Trophoblast cell (in vitro differentiated cells and primary cell): Measurements from ENCODE around the gene SFXN3.

Experiments
- DNase-seq, 2 donors: peaks; one replicate each; pipeline ENCODE4 v3.0.0-alpha.2; 2016
- H2AFZ ChIP-seq: 2 replicates; pipeline ENCODE4 v1.6.1; 2013; ENCODE audit warnings: low read length, moderate library complexity, mild to moderate bottlenecking; ENCODE audit not compliant: insufficient read depth, poor library complexity
- H2AK5ac ChIP-seq: 2 replicates; pipeline ENCODE4 v1.6.1; 2013; ENCODE audit warnings: mild to moderate bottlenecking, low read length
- H2BK120ac ChIP-seq: 2 replicates; pipeline ENCODE4 v1.6.1; 2013; ENCODE audit warnings: low read length, mild to moderate bottlenecking, moderate library complexity; ENCODE audit not compliant: insufficient read depth, poor library complexity
- H2BK12ac ChIP-seq: 2 replicates; pipeline ENCODE4 v1.6.1; 2013; ENCODE audit warnings: mild to moderate bottlenecking, low read length, moderate library complexity
- H2BK5ac ChIP-seq: 2 replicates; pipeline ENCODE4 v1.6.1; 2013; ENCODE audit warnings: low read length, low read depth, moderate library complexity, mild to moderate bottlenecking; ENCODE audit not compliant: poor library complexity
- H3K14ac ChIP-seq: 2 replicates; pipeline ENCODE4 v1.6.1; 2013; ENCODE audit warnings: mild to moderate bottlenecking, low read length
- H3K18ac ChIP-seq: 2 replicates; pipeline ENCODE4 v1.6.1; 2013; ENCODE audit warnings: mild to moderate bottlenecking, low read length
- H3K23ac ChIP-seq: 2 replicates; pipeline ENCODE4 v1.6.1; 2013; ENCODE audit warnings: low read length
- H3K27ac ChIP-seq: 2 replicates; pipeline ENCODE4 v1.5.1; 2013; ENCODE audit warnings: low read depth, mild to moderate bottlenecking, inconsistent platforms, low read length, moderate library complexity
- H3K27me3 ChIP-seq: 2 replicates; pipeline ENCODE4 v1.6.1; 2013; ENCODE audit warnings: inconsistent platforms, mild to moderate bottlenecking, low read length, moderate library complexity; ENCODE audit not compliant: insufficient read depth
- H3K36me3 ChIP-seq, 2 experiments: 1 replicate in 1 of 2; 2 replicates in 1 of 2; pipeline ENCODE4 v1.6.1; 2013; ENCODE audit warnings: low read length in 2 of 2, mild to moderate bottlenecking in 2 of 2, moderate library complexity in 1 of 2; ENCODE audit not compliant: insufficient read depth in 2 of 2, control insufficient read depth in 1 of 2
- H3K4ac ChIP-seq: 2 replicates; pipeline ENCODE4 v1.6.1; 2013; ENCODE audit warnings: low read depth, mild to moderate bottlenecking, low read length, moderate library complexity
- H3K4me1 ChIP-seq, 2 experiments: 1 replicate in 1 of 2; 2 replicates in 1 of 2; pipeline ENCODE4 v1.6.1; 2013; ENCODE audit warnings: low read length in 2 of 2, mild to moderate bottlenecking in 2 of 2, moderate library complexity in 1 of 2; ENCODE audit not compliant: insufficient read depth in 2 of 2, control insufficient read depth in 1 of 2
- H3K4me2 ChIP-seq: 2 replicates; pipeline ENCODE4 v1.6.1; 2013; ENCODE audit warnings: inconsistent platforms, mild to moderate bottlenecking, low read length, moderate library complexity
- H3K4me3 ChIP-seq: 2 replicates; pipeline ENCODE4 v1.5.1; 2013; ENCODE audit warnings: mild to moderate bottlenecking, low read depth, low read length, inconsistent platforms
- H3K79me1 ChIP-seq: one replicate; pipeline ENCODE4 v1.6.1; 2013; ENCODE audit warnings: low read length
- H3K79me2 ChIP-seq: 2 replicates; pipeline ENCODE4 v1.6.1; 2013; ENCODE audit warnings: low read length, mild to moderate bottlenecking; ENCODE audit not compliant: control insufficient read depth, insufficient read depth, poor library complexity
- H3K9ac ChIP-seq: 2 replicates; pipeline ENCODE4 v1.6.1; 2013; ENCODE audit warnings: mild to moderate bottlenecking, low read length
- H3K9me3 ChIP-seq: 2 replicates; pipeline ENCODE4 v1.6.1; 2013; ENCODE audit warnings: low read depth, mild to moderate bottlenecking, control low read depth, inconsistent platforms, low read length; ENCODE audit not compliant: insufficient read depth
- H4K12ac ChIP-seq: 2 replicates; pipeline ENCODE4 v1.6.1; 2013; ENCODE audit warnings: low read depth, mild to moderate bottlenecking, low read length, moderate library complexity
- H4K8ac ChIP-seq: 2 replicates; pipeline ENCODE4 v1.6.1; 2013; ENCODE audit warnings: low read depth, mild to moderate bottlenecking, low read length, moderate library complexity
- H4K91ac ChIP-seq: one replicate; pipeline ENCODE4 v1.6.1; 2013; ENCODE audit warnings: low read depth, mild to moderate bottlenecking, low read length, moderate library complexity
- WGBS: extraction: QIAGEN DNeasy Blood & Tissue Kit; methylation state at CpG from one replicate; pipeline ENCODE4 v1.1.7; 2013; ENCODE audit warnings: missing lambda C conversion rate; ENCODE audit not compliant: insufficient read length, insufficient coverage; ENCODE audit errors: extremely low coverage; 5-methylcytosine and 5-hydroxymethylcytosine counted together

Gene SFXN3

GRCh38 chr10:101076630-101077029 lies 45.6 kb downstream of the SFXN3 start:
- Histone ChIP-seq H3K9me3 (peaks cover 4% of the 10 kb centered on the region), H3K79me2 (no peaks in the 10 kb centered on the region), H2BK12ac (no peak overlapping the region), H3K23ac (no peak overlapping the region), H3K4ac (no peak overlapping the region), H4K91ac (no peak overlapping the region), H3K9ac (no peak overlapping the region), H3K36me3 (no peaks in the 10 kb centered on the region), H3K4me3 (no peak overlapping the region), H3K4me2 (no peak overlapping the region), H4K8ac (no peak overlapping the region), H3K4me1 (no peaks in the 10 kb centered on the region), H2AK5ac (no peak overlapping the region), H2BK120ac (no peak overlapping the region), H3K27ac (no peak overlapping the region), H2BK5ac (no peak overlapping the region), H4K12ac (no peak overlapping the region), H3K18ac (no peak overlapping the region), H3K14ac (no peak overlapping the region), H3K27me3 (peaks cover 8% of the 10 kb centered on the region), H3K79me1 (no peaks in the 10 kb centered on the region), H2AFZ (no peak overlapping the region)
- DNase-seq: no peak
- WGBS: no CpG with 5 or more reads among the region's 5 CpGs

DNA sequence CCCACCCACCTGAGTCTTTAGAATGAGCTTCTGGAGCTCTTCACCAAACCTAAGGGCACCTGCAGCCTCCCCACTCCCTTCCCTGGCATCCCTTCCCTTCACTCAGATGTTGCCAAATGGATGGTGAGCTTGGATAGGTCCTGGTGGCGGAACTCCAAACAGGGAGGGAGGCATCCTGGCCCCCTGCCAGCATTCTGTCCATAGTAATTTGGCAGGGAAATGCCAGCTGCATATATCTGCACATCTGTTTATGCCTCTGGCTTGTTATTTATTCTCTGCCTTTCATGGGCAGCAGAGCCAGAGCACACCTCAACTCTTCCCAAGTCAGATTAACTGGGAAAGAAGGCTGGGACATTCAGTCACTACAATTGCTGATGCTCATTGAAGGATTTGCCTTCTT lies 48.8 kb downstream of the SFXN3 start:
- H3K23ac ChIP-seq: no peak overlapping the region
- H3K4me2 ChIP-seq: no peak overlapping the region
- H3K18ac ChIP-seq: no peak overlapping the region
- H2BK12ac ChIP-seq: no peak overlapping the region
- H2AFZ ChIP-seq: no peak overlapping the region
- no peaks in the 10 kb centered on the region for H3K36me3 ChIP-seq
- WGBS: no CpG with 5 or more reads among the region's 1 CpG
- no peaks in the 10 kb centered on the region for H3K9me3 ChIP-seq
- no peak overlapping the region for H4K91ac ChIP-seq
- H3K9ac ChIP-seq: no peak overlapping the region
- H2BK120ac ChIP-seq: no peak overlapping the region
- H3K79me1 ChIP-seq: no peaks in the 10 kb centered on the region
- H4K12ac ChIP-seq: no peak overlapping the region
- no peaks in the 10 kb centered on the region for H3K4me1 ChIP-seq
- no peaks in the 10 kb centered on the region for H3K27me3 ChIP-seq
- no peak for DNase-seq
- H2BK5ac ChIP-seq: no peak overlapping the region
- H3K4me3 ChIP-seq: no peak overlapping the region
- no peak overlapping the region for H3K4ac ChIP-seq
- H3K27ac ChIP-seq: no peak overlapping the region
- no peak overlapping the region for H4K8ac ChIP-seq
- H3K79me2 ChIP-seq: no peaks in the 10 kb centered on the region
- H3K14ac ChIP-seq: no peak overlapping the region
- H2AK5ac ChIP-seq: no peak overlapping the region

GRCh38 chr10:101080933-101081931 lies 50.2 kb downstream of the SFXN3 start:
- no peak overlapping the region for H3K18ac ChIP-seq
- H3K14ac ChIP-seq: no peak overlapping the region
- no peak for DNase-seq
- WGBS: 100% methylated on average over 1 of the region's 5 CpGs
- no peak overlapping the region for H3K27ac ChIP-seq
- no peak overlapping the region for H3K9ac ChIP-seq
- no peaks in the 10 kb centered on the region for H3K79me1 ChIP-seq
- H3K4me1 ChIP-seq: no peaks in the 10 kb centered on the region
- H2BK5ac ChIP-seq: no peak overlapping the region
- no peak overlapping the region for H2AK5ac ChIP-seq
- no peak overlapping the region for H3K23ac ChIP-seq
- peaks cover 3% of the 10 kb centered on the region for H3K9me3 ChIP-seq
- H3K4ac ChIP-seq: no peak overlapping the region
- H4K12ac ChIP-seq: no peak overlapping the region
- H3K79me2 ChIP-seq: no peaks in the 10 kb centered on the region
- H2BK120ac ChIP-seq: no peak overlapping the region
- no peak overlapping the region for H2BK12ac ChIP-seq
- no peak overlapping the region for H4K8ac ChIP-seq
- H3K4me3 ChIP-seq: no peak overlapping the region
- H2AFZ ChIP-seq: no peak overlapping the region
- no peak overlapping the region for H4K91ac ChIP-seq
- H3K36me3 ChIP-seq: no peaks in the 10 kb centered on the region
- no peaks in the 10 kb centered on the region for H3K27me3 ChIP-seq
- no peak overlapping the region for H3K4me2 ChIP-seq

DNA sequence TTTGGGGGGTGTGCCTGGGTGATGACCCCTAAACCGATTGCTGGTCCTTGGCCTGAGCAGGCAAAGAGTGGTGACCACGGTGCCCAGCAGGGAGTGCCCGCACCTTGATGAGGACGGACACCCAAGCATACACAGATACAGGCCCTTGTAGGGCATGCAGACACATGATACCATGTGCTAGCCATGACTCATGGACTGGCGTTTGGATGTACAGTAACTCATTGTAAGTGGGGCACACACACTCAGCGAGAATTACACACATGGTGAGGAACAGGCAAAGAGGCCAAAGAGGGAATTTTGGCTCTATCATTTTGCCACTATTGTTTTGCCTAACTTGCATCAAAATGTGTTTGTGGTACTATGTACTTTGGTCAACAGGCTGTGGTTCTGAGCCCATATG lies 54.8 kb downstream of the SFXN3 start:
- Histone ChIP-seq H3K4ac (no peak overlapping the region), H3K4me2 (no peak overlapping the region), H3K9me3 (peaks cover 7% of the 10 kb centered on the region), H3K9ac (no peak overlapping the region), H3K27ac (no peak overlapping the region), H2BK5ac (no peak overlapping the region), H4K12ac (no peak overlapping the region), H4K8ac (no peak overlapping the region), H3K79me1 (no peaks in the 10 kb centered on the region), H2BK120ac (no peak overlapping the region), H2BK12ac (no peak overlapping the region), H3K23ac (no peak overlapping the region), H2AK5ac (no peak overlapping the region), H3K18ac (no peak overlapping the region), H3K36me3 (no peaks in the 10 kb centered on the region), H3K27me3 (peaks cover 3% of the 10 kb centered on the region), H2AFZ (no peak overlapping the region), H3K4me3 (no peak overlapping the region), H3K4me1 (no peaks in the 10 kb centered on the region), H3K79me2 (no peaks in the 10 kb centered on the region), H3K14ac (no peak overlapping the region), H4K91ac (no peak overlapping the region)
- no peak for DNase-seq
- WGBS: no CpG with 5 or more reads among the region's 6 CpGs
